GM19239 (cell line): ENCODE measurements around the gene EPDR1.
A peak's percentile ranks its signal among the peaks of the same experiment; 100 is the strongest.

Source experiments
- DNase-seq: peaks from one replicate; pipeline ENCODE4 v3.0.0; 2011; ENCODE audit warnings: low spot score; ENCODE audit not compliant: insufficient read length
- FAIRE-seq: peaks from 2 replicates; lab custom pipeline; 2011; peaks lifted over from hg19 to GRCh38; lab: Jason Lieb, UNC

The EPDR1 gene

GRCh38 chr7:37971491-37971890, 51.1 kb downstream of the EPDR1 start:
- FAIRE-seq, result no peak
- DNase-seq, result no peak

- DNase-seq (no peak), FAIRE-seq (no peak)
Observed at GRCh38 chr7:37973915-37974314, 53.5 kb downstream of the EPDR1 start.

GRCh38 chr7:37974711-37975110, 54.3 kb downstream of the EPDR1 start:
- FAIRE-seq (no peak), DNase-seq (no peak)

- FAIRE-seq, result no peak
- DNase-seq, result no peak
Observed at GRCh38 chr7:37977243-37977642, 56.8 kb downstream of the EPDR1 start.

GRCh38 chr7:37981664-37982063, 61.2 kb downstream of the EPDR1 start:
- no peak for FAIRE-seq

GRCh38 chr7:37982423-37982822, 62.0 kb downstream of the EPDR1 start:
- DNase-seq (no peak), FAIRE-seq (no peak)

More at GRCh38 chr7:37981664-37982063, 61.2 kb downstream of the EPDR1 start:
- no peak for DNase-seq

- no peak for DNase-seq
- FAIRE-seq, result no peak
Observed at GRCh38 chr7:37984750-37985390, 64.4 kb downstream of the EPDR1 start.

- FAIRE-seq (no peak), DNase-seq (no peak)
Observed at GRCh38 chr7:37986908-37987330, 66.5 kb downstream of the EPDR1 start.

- FAIRE-seq (no peak), DNase-seq (no peak)
Observed at GRCh38 chr7:37987732-37988131, 67.3 kb downstream of the EPDR1 start.

GRCh38 chr7:37988721-37989650, 68.5 kb downstream of the EPDR1 start:
- FAIRE-seq, result no peak
- DNase-seq, result no peak

- FAIRE-seq (no peak), DNase-seq (no peak)
Observed at GRCh38 chr7:37990337-37990736, 69.9 kb downstream of the EPDR1 start.

- DNase-seq (no peak), FAIRE-seq (peak; percentile 71)
Observed at GRCh38 chr7:37993060-37993501, 72.6 kb downstream of the EPDR1 start.

GRCh38 chr7:37999673-38000072, 79.2 kb downstream of the EPDR1 start:
- FAIRE-seq, result no peak
- no peak for DNase-seq

- no peak for DNase-seq
- FAIRE-seq, result no peak
Observed at GRCh38 chr7:38000272-38000671, 79.8 kb downstream of the EPDR1 start.
